Left cardiac atrium (tissue), 4 donors: ENCODE measurements around the gene CRLF1. TPM values are rescaled to one million over a fixed set of nuclear protein-coding genes. Genes with fewer than 3 reads are reported as not detected.
A peak's percentile ranks its signal among the peaks of the same experiment; 100 is the strongest.
"Not testable (repeated sequence)": the region's sequence is repeated elsewhere in the genome, so short reads cannot be mapped to it uniquely, and the experiment has no call there.

Experiments used
- ATAC-seq, 2 donors: fragments of 200-7000 bp; cut with Tn5 transposase; one replicate each; pipeline ENCODE4 v1.9.1; 2020; ENCODE audit warnings: mild to moderate bottlenecking in 2 of 2, moderate library complexity in 2 of 2
- DNase-seq: peaks from one replicate; pipeline ENCODE4 v3.0.0-alpha.2; 2020
- intact Hi-C, 2 donors: fragments of 100-400 bp; cut with DNase I; formaldehyde crosslinking; loops; one replicate each; pipeline versions ENCODE4 v1.14.1 to v1.15.1; 2022 to 2023
- total RNA-seq, 2 donors: library from RNA; stranded (reverse); fragmentation: NEBNext Ultra II Directional; extraction: Animal tissue kit (Norgen Biotek cat#: 25700); gene quantifications; one replicate each; pipeline ENCODE4 v1.2.1, GENCODE V29; 2021
- donor health status: DM: no; HTN: yes; CAD: no.
- donor health status: DM: no; HTN: yes; CAD: no; lungs with severe emphysema.
- donor health status: DM: yes; HTN: yes; CAD: no.
- donor health status: Dilated cardiomyopathy.

Gene CRLF1
- total RNA-seq, 2 donors from 2014 or later: 26.8 to 66.7 TPM

- ATAC-seq (no peak), DNase-seq (no peak)
- intact Hi-C loops: loop anchor here in 1 of 2 donors (5.0 kb wide), 1 partner anchor 249 kb away; no protein-coding TSS in a partner anchor
Measured at GRCh38 chr19:18597809-18598660, 8.6 kb downstream of the CRLF1 start.

- DNase-seq (peak; percentile 68), ATAC-seq (peak in 1 of 2 donors; percentile 57)
- intact Hi-C loops: loop anchor here in 1 of 2 donors (5.0 kb wide), 1 partner anchor 251 kb away; no protein-coding TSS in a partner anchor
Measured at GRCh38 chr19:18596752-18597157, 9.8 kb downstream of the CRLF1 start.

- DNase-seq (no peak), ATAC-seq (no peak)
- intact Hi-C loops: loop anchor here in 1 of 2 donors (5.0 kb wide), 1 partner anchor 252 kb away; no protein-coding TSS in a partner anchor
Measured at GRCh38 chr19:18595475-18595874, 11.1 kb downstream of the CRLF1 start.

- DNase-seq: no peak
- no peak for ATAC-seq
- intact Hi-C loops: loop anchor here (5.0 kb wide), 3 partner anchors 77 to 252 kb away; no protein-coding TSS in a partner anchor
Measured at GRCh38 chr19:18594824-18595373, 11.7 kb downstream of the CRLF1 start.

- intact Hi-C loops: loop anchor here (5.0 kb wide), 3 partner anchors 78 to 253 kb away; no protein-coding TSS in a partner anchor
- peak; percentile 78 for DNase-seq
- peak; percentile 71 to 72 for ATAC-seq
Measured at GRCh38 chr19:18594096-18594823, 12.3 kb downstream of the CRLF1 start.

GRCh38 chr19:18593367-18594095 lies 13.1 kb downstream of the CRLF1 start:
- intact Hi-C loops: loop anchor here (5.0 kb wide), 3 partner anchors 79 to 254 kb away; no protein-coding TSS in a partner anchor
- ATAC-seq (no peak), DNase-seq (no peak)

- intact Hi-C loops: loop anchor here (5.0 kb wide), 3 partner anchors 80 to 255 kb away; no protein-coding TSS in a partner anchor
- not testable (repeated sequence) for ATAC-seq, DNase-seq
Measured at GRCh38 chr19:18592732-18593131, 13.9 kb downstream of the CRLF1 start.

GRCh38 chr19:18591735-18592385 lies 14.7 kb downstream of the CRLF1 start:
- no peak for DNase-seq

GRCh38 chr19:18590273-18591272 lies 16.0 kb downstream of the CRLF1 start:
- ATAC-seq (no peak), DNase-seq (no peak)
- intact Hi-C loops: loop anchor here (5.0 kb wide), 3 partner anchors 82 to 257 kb away; no protein-coding TSS in a partner anchor

More at GRCh38 chr19:18591735-18592385, 14.7 kb downstream of the CRLF1 start:
- ATAC-seq: no peak
- intact Hi-C loops: loop anchor here (5.0 kb wide), 3 partner anchors 80 to 255 kb away; no protein-coding TSS in a partner anchor

- intact Hi-C loops: loop anchor here (5.0 kb wide), 3 partner anchors 83 to 258 kb away; no protein-coding TSS in a partner anchor
- peak; percentile 77 for DNase-seq
- ATAC-seq: peak; percentile 71 to 72
Measured at GRCh38 chr19:18589380-18590272, 17.0 kb downstream of the CRLF1 start.

GRCh38 chr19:18588611-18589379 lies 17.8 kb downstream of the CRLF1 start, which contains the start of gene REX1BD:
Gene REX1BD, plus strand, starts transcription at chr19:18588798. Its CDS starts 4 bp downstream, at chr19:18588802.
- intact Hi-C loops: no loop called here
- ATAC-seq: peak; percentile 91 to 93
- peak; percentile 91 for DNase-seq

- no peak for DNase-seq
- intact Hi-C loops: no loop called here
- no peak for ATAC-seq
Measured at GRCh38 chr19:18587962-18588610, 18.5 kb downstream of the CRLF1 start.

GRCh38 chr19:18587561-18587960 lies 19.0 kb downstream of the CRLF1 start:
- DNase-seq: no peak

GRCh38 chr19:18586306-18586705 lies 20.3 kb downstream of the CRLF1 start:
- DNase-seq: no peak
- intact Hi-C loops: no loop called here
- ATAC-seq: no peak

More at GRCh38 chr19:18587561-18587960, 19.0 kb downstream of the CRLF1 start:
- intact Hi-C loops: no loop called here
- ATAC-seq: no peak
